Pancreas (tissue), 10 donors: ENCODE results near the gene FAM222A. TPM values are rescaled to one million over a fixed set of nuclear protein-coding genes. Genes with fewer than 3 reads are reported as not detected.

ENCODE experiments used
- ATAC-seq, 4 donors: fragments of 200-7000 bp; cut with Tn5 transposase; one replicate each; pipeline versions ENCODE4 v1.8.0 to v1.9.1; 2020; ENCODE audit warnings: mild to moderate bottlenecking in 4 of 4, moderate library complexity in 4 of 4
- DNase-seq, 6 donors: peaks; one replicate each; pipeline ENCODE4 v3.0.0-alpha.2; 2020
- FAIRE-seq: peaks from 2 replicates; lab custom pipeline; 2012; peaks lifted over from hg19 to GRCh38; lab: Jason Lieb, UNC
- H3K27ac ChIP-seq, 4 donors: fragments of 200-600 bp; sonication (generic); 1 replicate in 3 of 4; 2 replicates in 1 of 4; pipeline versions ENCODE4 v1.5.0 to v1.8.0; 2020
- H3K27me3 ChIP-seq, 4 donors: fragments of 200-600 bp; one replicate each; pipeline ENCODE4 v1.8.0; 2021
- H3K36me3 ChIP-seq, 3 donors: fragments of 200-600 bp; sonication (generic) in 1 of 3; one replicate each; pipeline versions ENCODE4 v1.5.0 to v1.8.0; 2020 to 2021
- H3K4me1 ChIP-seq, 3 donors: fragments of 200-600 bp; one replicate each; pipeline ENCODE4 v1.8.0; 2021
- H3K4me3 ChIP-seq, 4 donors: fragments of 200-600 bp; sonication (generic) in 2 of 4; one replicate each; pipeline versions ENCODE4 v1.5.0 to v1.8.0; 2020 to 2021
- H3K9me3 ChIP-seq, 4 donors: fragments of 200-600 bp; one replicate each; pipeline ENCODE4 v1.8.0; 2021
- CTCF ChIP-seq, 4 donors: fragments of 200-600 bp; sonication (generic) in 3 of 4; IDR thresholded peaks; one replicate each; pipeline versions ENCODE4 v1.5.0 to v1.8.0; 2021; ENCODE audit warnings: antibody characterized with exemption in 4 of 4
- WGBS, 2 donors: extraction: QIAGEN DNeasy Blood & Tissue Kit; methylation state at CpG; one replicate each; pipeline ENCODE4 v1.1.7; 2013; 5-methylcytosine and 5-hydroxymethylcytosine counted together
- intact Hi-C, 3 donors: fragments of 100-400 bp; cut with DNase I; formaldehyde crosslinking; loops; one replicate each; pipeline versions ENCODE4 v1.11.1 to v1.14.2; 2022
- polyA plus RNA-seq, 2 donors: library from polyadenylated mRNA; stranded (reverse); fragments of 200-250 nt; gene quantifications; one replicate each; pipeline ENCODE4 v1.2.3, GENCODE V29; 2013
- total RNA-seq, 6 donors: library from RNA; stranded (reverse); fragmentation: NEBNext Ultra II Directional in 4 of 6; extraction: Animal tissue kit (Norgen Biotek cat#: 25700) in 4 of 6; gene quantifications; one replicate each; pipeline versions ENCODE4 v1.2.1 to v1.2.4, GENCODE V29; 2021 to 2023
- donor health status: healthy with polysubstance abuse.
- donor health status: DM: no; HTN: no; CAD: no; lungs with moderate emphysema.
- donor health status: DM: no; HTN: no; CAD: no.
- donor health status: control.
- donor health status: control.
- donor health status: Bipolar disorder and iron deficiency.
- donor health status: DM: yes; HTN: yes; CAD: no.
- donor health status: DM: no; HTN: no; CAD: no.
- donor health status: DM: no; HTN: no; CAD: no.
- donor health status: DM: yes; HTN: yes; CAD: no.

Gene FAM222A
- total and polyA plus RNA-seq, 8 donors: 2.1 to 14.6 (median 3.8) TPM

- no peak for ATAC-seq
- intact Hi-C loops: no loop called here
- Histone ChIP-seq H3K9me3 (no peaks in the 10 kb centered on the region), H3K36me3 (no peaks in the 10 kb centered on the region), H3K27me3 (no peaks in the 10 kb centered on the region), H3K4me1 (no peaks in the 10 kb centered on the region), H3K27ac (no peak overlapping the region), H3K4me3 (no peak overlapping the region)
- no peak for TF ChIP-seq CTCF (IDR thresholded peaks at IDR 0.05)
- DNase-seq: no peak
- WGBS, 2 donors: 88 to 92% methylated on average over 3 of the region's 3 CpGs
- FAIRE-seq: no peak
Measured at GRCh38 chr12:109673379-109673778, 40.2 kb upstream of the FAM222A start.

GRCh38 chr12:109673884-109674283 lies 39.7 kb upstream of the FAM222A start:
- Histone ChIP-seq H3K36me3 (no peaks in the 10 kb centered on the region), H3K27me3 (no peaks in the 10 kb centered on the region), H3K9me3 (no peaks in the 10 kb centered on the region), H3K27ac (no peak overlapping the region), H3K4me1 (no peaks in the 10 kb centered on the region), H3K4me3 (no peak overlapping the region)
- intact Hi-C loops: no loop called here
- no peak for FAIRE-seq
- 78 to 82% methylated on average over 2 of the region's 2 CpGs for WGBS, 2 donors
- no peak for TF ChIP-seq CTCF (IDR thresholded peaks at IDR 0.05)
- ATAC-seq: no peak
- DNase-seq: no peak

- no peak for DNase-seq
- TF ChIP-seq CTCF (IDR thresholded peaks at IDR 0.05): no peak
- intact Hi-C loops: no loop called here
- WGBS, 2 donors: 64 to 81% methylated on average over 6 of the region's 6 CpGs
- no peaks in the 10 kb centered on the region for H3K27me3 ChIP-seq
- FAIRE-seq: no peak
- no peaks in the 10 kb centered on the region for H3K4me1 ChIP-seq
- H3K4me3 ChIP-seq: no peak overlapping the region
- H3K36me3 ChIP-seq: no peaks in the 10 kb centered on the region
- no peaks in the 10 kb centered on the region for H3K9me3 ChIP-seq
- no peak overlapping the region for H3K27ac ChIP-seq
- no peak for ATAC-seq
Measured at GRCh38 chr12:109675411-109675810, 38.2 kb upstream of the FAM222A start.

- no peak for ATAC-seq
- DNase-seq: no peak
- Histone ChIP-seq H3K4me3 (no peak overlapping the region), H3K36me3 (no peaks in the 10 kb centered on the region), H3K9me3 (no peaks in the 10 kb centered on the region), H3K27me3 (no peaks in the 10 kb centered on the region), H3K4me1 (no peaks in the 10 kb centered on the region), H3K27ac (no peak overlapping the region)
- no peak for TF ChIP-seq CTCF (IDR thresholded peaks at IDR 0.05)
- 69 to 70% methylated on average over 12 of the region's 12 CpGs for WGBS, 2 donors
- FAIRE-seq: no peak
- intact Hi-C loops: no loop called here
Measured at GRCh38 chr12:109677279-109677691, 36.3 kb upstream of the FAM222A start.

GRCh38 chr12:109678719-109679118 lies 34.9 kb upstream of the FAM222A start:
- Histone ChIP-seq H3K4me3 (no peak overlapping the region), H3K27ac (no peak overlapping the region), H3K4me1 (no peaks in the 10 kb centered on the region), H3K27me3 (no peaks in the 10 kb centered on the region), H3K9me3 (no peaks in the 10 kb centered on the region), H3K36me3 (no peaks in the 10 kb centered on the region)
- 49 to 50% methylated on average over 7 of the region's 7 CpGs for WGBS, 2 donors
- FAIRE-seq: no peak
- ATAC-seq: peak in 2 of 4 donors; percentile 22 to 31
- intact Hi-C loops: no loop called here
- DNase-seq: no peak
- TF ChIP-seq CTCF (IDR thresholded peaks at IDR 0.05): no peak
